Measurements from ENCODE around the gene GPR155.

GPR155 gene

GRCh38 chr2:174383796-174384195, 103.0 kb downstream of the GPR155 start:
- H3K27ac ChIP-seq: no peak overlapping the region
- TF ChIP-seq CTCF (conservative IDR thresholded peaks at IDR 0.05) (no peak), ZFX (IDR thresholded peaks at IDR 0.05) (no peak)

Measured in C4-2B (cell line).